GM06990 (cell line): ENCODE measurements around the gene MGA.

Experiments used
- DNase-seq: peaks from one replicate; pipeline ENCODE4 v3.0.0-alpha.2; 2011; ENCODE audit not compliant: insufficient read length; ENCODE audit errors: extremely low read depth
- H3K27me3 ChIP-seq: replicated peaks from 2 replicates; pipeline ENCODE4 v1.6.0; 2011; ENCODE audit warnings: low read length; ENCODE audit not compliant: control insufficient read depth, insufficient read depth
- H3K36me3 ChIP-seq: 2 replicates; pipeline ENCODE4 v1.5.1; 2011; ENCODE audit warnings: low read length; ENCODE audit not compliant: control insufficient read depth, insufficient read depth
- H3K4me3 ChIP-seq: replicated peaks from 2 replicates; pipeline ENCODE4 v1.5.1; 2011; ENCODE audit warnings: low read depth, mild to moderate bottlenecking, control low read depth, low read length
- CTCF ChIP-seq: IDR thresholded peaks from 2 replicates; pipeline ENCODE4 v1.5.1; 2011; ENCODE audit warnings: low read length, control low read depth, mild to moderate bottlenecking, inconsistent platforms; ENCODE audit not compliant: insufficient read depth, poor library complexity, severe bottlenecking

Gene MGA

GRCh38 chr15:41637086-41637485 is 23.1 kb upstream of the MGA start:
- DNase-seq = no peak
- no peak for TF ChIP-seq CTCF
- no peak overlapping the region for H3K4me3 ChIP-seq
- H3K27me3 ChIP-seq = no peaks in the 10 kb centered on the region
- no peaks in the 10 kb centered on the region for H3K36me3 ChIP-seq

GRCh38 chr15:41640985-41641384 is 19.2 kb upstream of the MGA start:
- H3K36me3 ChIP-seq = no peaks in the 10 kb centered on the region
- no peak overlapping the region for H3K4me3 ChIP-seq
- no peak for DNase-seq
- TF ChIP-seq CTCF = no peak
- H3K27me3 ChIP-seq = no peaks in the 10 kb centered on the region

- no peak overlapping the region for H3K4me3 ChIP-seq
- no peak for DNase-seq
- H3K27me3 ChIP-seq = no peaks in the 10 kb centered on the region
- H3K36me3 ChIP-seq = no peaks in the 10 kb centered on the region
- TF ChIP-seq CTCF = no peak
Observed at GRCh38 chr15:41647262-41647661, 12.9 kb upstream of the MGA start.

GRCh38 chr15:41648097-41648496 is 12.1 kb upstream of the MGA start:
- no peaks in the 10 kb centered on the region for H3K36me3 ChIP-seq
- no peak for DNase-seq
- no peak overlapping the region for H3K4me3 ChIP-seq
- TF ChIP-seq CTCF = no peak
- no peaks in the 10 kb centered on the region for H3K27me3 ChIP-seq

- TF ChIP-seq CTCF = no peak
- no peak for DNase-seq
- no peaks in the 10 kb centered on the region for H3K27me3 ChIP-seq
- no peaks in the 10 kb centered on the region for H3K36me3 ChIP-seq
- H3K4me3 ChIP-seq = no peak overlapping the region
Observed at GRCh38 chr15:41648770-41649169, 11.4 kb upstream of the MGA start.

- DNase-seq = no peak
- Histone ChIP-seq H3K36me3 (no peaks in the 10 kb centered on the region), H3K4me3 (no peak overlapping the region), H3K27me3 (no peaks in the 10 kb centered on the region)
- no peak for TF ChIP-seq CTCF
Observed at GRCh38 chr15:41650806-41651205, 9.4 kb upstream of the MGA start.
